Mesenchymal stem cell (in vitro differentiated cells and primary cell): ENCODE measurements around the gene FAT1. TPM values are rescaled to one million over a fixed set of nuclear protein-coding genes. Genes with fewer than 3 reads are reported as not detected.

ENCODE experiments used
- DNase-seq: peaks from one replicate; pipeline ENCODE4 v3.0.0-alpha.2; 2013
- H2AFZ ChIP-seq: one replicate; pipeline ENCODE4 v1.6.1; 2013; ENCODE audit warnings: low read depth, mild to moderate bottlenecking, control low read depth, inconsistent platforms, low read length, moderate library complexity
- H2AK5ac ChIP-seq: 2 replicates; pipeline ENCODE4 v1.6.1; 2013; ENCODE audit warnings: low read length, moderate library complexity, mild to moderate bottlenecking, inconsistent platforms; ENCODE audit not compliant: severe bottlenecking
- H2BK120ac ChIP-seq: one replicate; pipeline ENCODE4 v1.6.1; 2013; ENCODE audit warnings: low read depth, mild to moderate bottlenecking, inconsistent platforms, low read length, moderate library complexity
- H2BK12ac ChIP-seq, 2 experiments: one replicate each; pipeline ENCODE4 v1.6.1; 2013; ENCODE audit warnings: inconsistent platforms in 2 of 2, low read length in 2 of 2, mild to moderate bottlenecking in 2 of 2, moderate library complexity in 2 of 2, control low read depth in 1 of 2
- H2BK15ac ChIP-seq: one replicate; pipeline ENCODE4 v1.6.1; 2013; ENCODE audit warnings: mild to moderate bottlenecking, low read depth, inconsistent platforms; ENCODE audit not compliant: poor library complexity, severe bottlenecking
- H2BK5ac ChIP-seq: 2 replicates; pipeline ENCODE4 v1.6.1; 2013; ENCODE audit warnings: low read depth, mild to moderate bottlenecking, low read length, control low read depth, inconsistent platforms; ENCODE audit not compliant: poor library complexity, severe bottlenecking
- H3K14ac ChIP-seq, 2 experiments: one replicate each; pipeline ENCODE4 v1.6.1; 2013; ENCODE audit warnings: inconsistent platforms in 2 of 2, low read length in 2 of 2, control low read depth in 1 of 2, mild to moderate bottlenecking in 1 of 2, moderate library complexity in 1 of 2
- H3K18ac ChIP-seq, 2 experiments: one replicate each; pipeline ENCODE4 v1.6.1; 2013; ENCODE audit warnings: inconsistent platforms in 2 of 2, low read length in 2 of 2, control low read depth in 1 of 2, low read depth in 1 of 2, mild to moderate bottlenecking in 1 of 2
- H3K23ac ChIP-seq, 2 experiments: one replicate each; pipeline ENCODE4 v1.6.1; 2013; ENCODE audit warnings: inconsistent platforms in 2 of 2, low read length in 2 of 2, mild to moderate bottlenecking in 2 of 2, moderate library complexity in 2 of 2, control low read depth in 1 of 2
- H3K27ac ChIP-seq: 2 replicates; pipeline ENCODE4 v1.5.1; 2013; ENCODE audit warnings: mild to moderate bottlenecking, moderate library complexity, low read length, control low read depth, inconsistent platforms; ENCODE audit not compliant: poor library complexity, severe bottlenecking
- H3K27me3 ChIP-seq, 2 experiments: 2 replicates each; pipeline versions ENCODE4 v1.6.1 to v1.7.0; 2013; ENCODE audit warnings: low read length in 2 of 2, mild to moderate bottlenecking in 2 of 2, moderate library complexity in 2 of 2, control low read depth in 1 of 2, inconsistent platforms in 1 of 2; ENCODE audit not compliant: control insufficient read depth in 1 of 2, insufficient read depth in 1 of 2
- H3K36me3 ChIP-seq, 2 experiments: 2 replicates each; pipeline versions ENCODE4 v1.6.1 to v1.7.0; 2013; ENCODE audit warnings: low read length in 2 of 2, control low read depth in 1 of 2, inconsistent platforms in 1 of 2, low read depth in 1 of 2, mild to moderate bottlenecking in 1 of 2; ENCODE audit not compliant: insufficient read depth in 2 of 2, control insufficient read depth in 1 of 2
- H3K4ac ChIP-seq, 2 experiments: one replicate each; pipeline ENCODE4 v1.6.1; 2013; ENCODE audit warnings: inconsistent platforms in 2 of 2, low read length in 2 of 2, mild to moderate bottlenecking in 2 of 2, moderate library complexity in 2 of 2, control low read depth in 1 of 2, low read depth in 1 of 2
- H3K4me1 ChIP-seq: 2 replicates; pipeline ENCODE4 v1.6.1; 2013; ENCODE audit warnings: low read depth, low read length, control low read depth; ENCODE audit not compliant: control insufficient read depth, insufficient read depth
- H3K4me2 ChIP-seq: 2 replicates; pipeline ENCODE4 v1.6.1; 2013; ENCODE audit warnings: low read length, mild to moderate bottlenecking, inconsistent platforms; ENCODE audit not compliant: poor library complexity, severe bottlenecking
- H3K4me3 ChIP-seq, 2 experiments: 2 replicates each; pipeline versions ENCODE4 v1.5.1 to v1.7.0; 2013; ENCODE audit warnings: low read length in 2 of 2, mild to moderate bottlenecking in 2 of 2, control low read depth in 1 of 2, low read depth in 1 of 2; ENCODE audit not compliant: insufficient read depth in 1 of 2
- H3K79me1 ChIP-seq: replicated peaks from 2 replicates; pipeline ENCODE4 v1.6.1; 2013; ENCODE audit warnings: mild to moderate bottlenecking, control low read depth, low read length, inconsistent platforms; ENCODE audit not compliant: poor library complexity, severe bottlenecking
- H3K9ac ChIP-seq: 2 replicates; pipeline ENCODE4 v1.7.0; 2013; ENCODE audit warnings: mild to moderate bottlenecking, low read length, moderate library complexity
- H3K9me3 ChIP-seq: 2 replicates; pipeline ENCODE4 v1.7.0; 2013; ENCODE audit warnings: mild to moderate bottlenecking, low read length; ENCODE audit not compliant: control insufficient read depth
- H4K8ac ChIP-seq: one replicate; pipeline ENCODE4 v1.6.1; 2013; ENCODE audit warnings: inconsistent platforms, mild to moderate bottlenecking, low read length, moderate library complexity
- H4K91ac ChIP-seq: one replicate; pipeline ENCODE4 v1.6.1; 2013; ENCODE audit warnings: mild to moderate bottlenecking, low read length, inconsistent platforms
- WGBS: methylation state at CpG from one replicate; pipeline ENCODE4 v1.1.7; 2013; ENCODE audit warnings: mixed read lengths; 5-methylcytosine and 5-hydroxymethylcytosine counted together
- polyA plus RNA-seq, 2 experiments: library from polyadenylated mRNA; stranded (reverse); fragments of 200-250 nt; gene quantifications; one replicate each; pipeline ENCODE4 v1.2.3, GENCODE V29; 2013

The FAT1 gene
- polyA plus RNA-seq (2013, experiment 1 of 2), result 137 TPM
- polyA plus RNA-seq (2013, experiment 2 of 2), result 119 TPM

- peak within 1 kb of the TSS; percentile 62 to 96 for H3K14ac ChIP-seq
- H3K79me1 ChIP-seq, result peaks cover 4% of the 10 kb centered on the region
- WGBS, result under 1% methylated on average over 101 of the region's 112 CpGs
- peak within 1 kb of the TSS; percentile 96 for H3K9ac ChIP-seq
- peak within 1 kb of the TSS; percentile 90 for H3K27ac ChIP-seq
- peaks cover 19% of the 10 kb centered on the region for H3K9me3 ChIP-seq
- H3K4ac ChIP-seq, result peak within 1 kb of the TSS; percentile 89 to 95
- peak; percentile 86 for DNase-seq
- H3K27me3 ChIP-seq, result no peaks in the 10 kb centered on the region
- H2BK5ac ChIP-seq, result peak within 1 kb of the TSS; percentile 97
- peak within 1 kb of the TSS; percentile 98 for H2BK15ac ChIP-seq
- peaks cover 6% of the 10 kb centered on the region for H3K4me1 ChIP-seq
- peak within 1 kb of the TSS; percentile 75 for H2AK5ac ChIP-seq
- peaks cover 0 to 5% of the 10 kb centered on the region in 2 experiments for H3K36me3 ChIP-seq
- H4K91ac ChIP-seq, result peak within 1 kb of the TSS; percentile 88
- H3K4me2 ChIP-seq, result peak within 1 kb of the TSS; percentile 52
- H2AFZ ChIP-seq, result no peak within 1 kb of the TSS
- H4K8ac ChIP-seq, result peak within 1 kb of the TSS; percentile 93
- H3K4me3 ChIP-seq, result peak within 1 kb of the TSS; percentile 88 to 89
- H3K18ac ChIP-seq, result peak within 1 kb of the TSS; percentile 94
- H2BK12ac ChIP-seq, result peak within 1 kb of the TSS; percentile 15 to 80
- peak within 1 kb of the TSS; percentile 99 for H2BK120ac ChIP-seq
- H3K23ac ChIP-seq, result peak within 1 kb of the TSS in 1 of 2 experiments; percentile 14
Measured at GRCh38 chr4:186723292-186724057, at the start of gene FAT1. TSS of gene FAT1 (minus strand) at chr4:186723856. CDS start at chr4:186709827, 14,029 bp downstream.

GRCh38 chr4:186772936-186773487 is 49.4 kb upstream of the FAT1 start:
- no peak overlapping the region for H3K9ac ChIP-seq
- H4K8ac ChIP-seq, result no peak overlapping the region
- no peak overlapping the region for H2AK5ac ChIP-seq
- H3K4me2 ChIP-seq, result no peak overlapping the region
- H3K27ac ChIP-seq, result no peak overlapping the region
- no peak overlapping the region for H3K14ac ChIP-seq
- H3K4ac ChIP-seq, result no peak overlapping the region
- no peak overlapping the region for H4K91ac ChIP-seq
- no peaks in the 10 kb centered on the region for H3K79me1 ChIP-seq
- no peak for DNase-seq
- no peak overlapping the region for H2AFZ ChIP-seq
- no peak overlapping the region for H2BK5ac ChIP-seq
- H3K18ac ChIP-seq, result no peak overlapping the region
- H3K4me3 ChIP-seq, result no peak overlapping the region
- no peak overlapping the region for H2BK12ac ChIP-seq
- no peaks in the 10 kb centered on the region for H3K27me3 ChIP-seq
- H2BK120ac ChIP-seq, result no peak overlapping the region
- H3K23ac ChIP-seq, result no peak overlapping the region
- no peaks in the 10 kb centered on the region for H3K36me3 ChIP-seq
- no peak overlapping the region for H2BK15ac ChIP-seq
- H3K9me3 ChIP-seq, result no peaks in the 10 kb centered on the region
- peaks cover 1% of the 10 kb centered on the region for H3K4me1 ChIP-seq
- WGBS, result 93% methylated on average over 8 of the region's 12 CpGs

GRCh38 chr4:186771624-186772023 is 48.0 kb upstream of the FAT1 start:
- no peak overlapping the region for H2BK120ac ChIP-seq
- H2BK15ac ChIP-seq, result no peak overlapping the region
- peak overlapping the region; percentile 53 for H3K27ac ChIP-seq
- H2AK5ac ChIP-seq, result no peak overlapping the region
- no peak overlapping the region for H3K9ac ChIP-seq
- no peak overlapping the region for H3K18ac ChIP-seq
- H3K4me3 ChIP-seq, result no peak overlapping the region
- no peak overlapping the region for H2AFZ ChIP-seq
- H3K27me3 ChIP-seq, result no peaks in the 10 kb centered on the region
- H4K91ac ChIP-seq, result no peak overlapping the region
- H3K23ac ChIP-seq, result no peak overlapping the region
- H2BK12ac ChIP-seq, result no peak overlapping the region
- no peak overlapping the region for H3K4me2 ChIP-seq
- no peak overlapping the region for H2BK5ac ChIP-seq
- H3K4me1 ChIP-seq, result peaks cover 2% of the 10 kb centered on the region
- H3K9me3 ChIP-seq, result no peaks in the 10 kb centered on the region
- H3K79me1 ChIP-seq, result no peaks in the 10 kb centered on the region
- no peak overlapping the region for H3K14ac ChIP-seq
- no peak overlapping the region for H3K4ac ChIP-seq
- H4K8ac ChIP-seq, result peak overlapping the region; percentile 49
- WGBS, result 56% methylated on average over 2 of the region's 2 CpGs
- H3K36me3 ChIP-seq, result no peaks in the 10 kb centered on the region
- DNase-seq, result peak; percentile 16

GRCh38 chr4:186770481-186771175 is 47.0 kb upstream of the FAT1 start:
- Histone ChIP-seq H2BK120ac (no peak overlapping the region), H4K8ac (no peak overlapping the region), H3K4me1 (peaks cover 5% of the 10 kb centered on the region), H3K27ac (peak overlapping the region; percentile 71), H3K27me3 (no peaks in the 10 kb centered on the region), H4K91ac (no peak overlapping the region), H3K4ac (no peak overlapping the region), H3K23ac (no peak overlapping the region), H3K4me2 (no peak overlapping the region), H3K36me3 (no peaks in the 10 kb centered on the region), H2BK5ac (no peak overlapping the region), H3K79me1 (no peaks in the 10 kb centered on the region), H2AFZ (no peak overlapping the region), H2AK5ac (peak overlapping the region; percentile 13), H2BK12ac (no peak overlapping the region), H3K18ac (no peak overlapping the region), H3K9ac (no peak overlapping the region), H2BK15ac (no peak overlapping the region), H3K4me3 (no peak overlapping the region), H3K9me3 (no peaks in the 10 kb centered on the region), H3K14ac (no peak overlapping the region)
- 74% methylated on average over 1 of the region's 4 CpGs for WGBS
- peak; percentile 56 for DNase-seq
